HG03571 (cell line): ENCODE data around the gene CUEDC2.

ENCODE experiments used
- ATAC-seq: cut with Tn5 transposase; IDR thresholded peaks from one replicate; pipeline ENCODE4 v1.9.1; 2021; ENCODE audit not compliant: unreplicated experiment

Gene CUEDC2

GRCh38 chr10:102399217-102400021 lies 33.0 kb downstream of the CUEDC2 start:
- ATAC-seq: no peak

- no peak for ATAC-seq
These were observed 34.0 kb downstream of the CUEDC2 start for GRCh38 chr10:102398172-102399020.

GRCh38 chr10:102397222-102398171 lies 34.9 kb downstream of the CUEDC2 start:
- ATAC-seq: no peak

GRCh38 chr10:102396730-102397151 lies 35.6 kb downstream of the CUEDC2 start:
- ATAC-seq: no peak

GRCh38 chr10:102396317-102396650 lies 36.1 kb downstream of the CUEDC2 start:
- ATAC-seq: no peak

- ATAC-seq: peak; percentile 34
These were observed 36.7 kb downstream of the CUEDC2 start, which contains the start of gene NFKB2 for GRCh38 chr10:102395400-102396316. Gene NFKB2, plus strand, starts transcription at chr10:102395705. Its CDS starts 255 bp downstream, at chr10:102395960.

- no peak for ATAC-seq
These were observed 37.5 kb downstream of the CUEDC2 start for GRCh38 chr10:102394801-102395399.

GRCh38 chr10:102394079-102394800 lies 38.1 kb downstream of the CUEDC2 start:
- ATAC-seq: peak; percentile 77

GRCh38 chr10:102393411-102394078 lies 38.8 kb downstream of the CUEDC2 start:
- no peak for ATAC-seq

- ATAC-seq: no peak
These were observed 40.1 kb downstream of the CUEDC2 start for GRCh38 chr10:102392306-102392705.

GRCh38 chr10:102389894-102390293 lies 42.5 kb downstream of the CUEDC2 start:
- no peak for ATAC-seq

- ATAC-seq: no peak
These were observed 47.6 kb downstream of the CUEDC2 start for GRCh38 chr10:102384606-102385429.

GRCh38 chr10:102384053-102384452 lies 48.3 kb downstream of the CUEDC2 start:
- ATAC-seq: no peak

- ATAC-seq: no peak
These were observed 49.5 kb downstream of the CUEDC2 start for GRCh38 chr10:102382871-102383270.

GRCh38 chr10:102381983-102382382 lies 50.4 kb downstream of the CUEDC2 start:
- ATAC-seq: no peak

GRCh38 chr10:102379383-102379782 lies 53.0 kb downstream of the CUEDC2 start:
- no peak for ATAC-seq

- no peak for ATAC-seq
These were observed 55.5 kb downstream of the CUEDC2 start for GRCh38 chr10:102376901-102377300.
